Right lobe of liver (tissue), 4 donors: ENCODE data around the gene TNRC18.

Experiments used
- POLR2A ChIP-seq: fragments of 450-650 bp; IDR thresholded peaks from one replicate; pipeline ENCODE4 v1.6.1; 2017; ENCODE audit warnings: antibody characterized with exemption, mild to moderate bottlenecking
- TF ChIP-seq, protein P1 (sequence below), 4 donors: fragments of 200-600 bp in 3 of 4; fragments of 450-650 bp in 1 of 4; IDR thresholded peaks; one replicate each; pipeline versions ENCODE4 v1.5.1 to v1.8.0; 2016 to 2022; ENCODE audit warnings: antibody characterized with exemption in 4 of 4, mild to moderate bottlenecking in 2 of 4
- donor health status: DM: no; HTN: no; CAD: no.
- donor health status: DM: no; HTN: no; CAD: no.
- donor health status: DM: no; HTN: yes; CAD: no.

DNA sequence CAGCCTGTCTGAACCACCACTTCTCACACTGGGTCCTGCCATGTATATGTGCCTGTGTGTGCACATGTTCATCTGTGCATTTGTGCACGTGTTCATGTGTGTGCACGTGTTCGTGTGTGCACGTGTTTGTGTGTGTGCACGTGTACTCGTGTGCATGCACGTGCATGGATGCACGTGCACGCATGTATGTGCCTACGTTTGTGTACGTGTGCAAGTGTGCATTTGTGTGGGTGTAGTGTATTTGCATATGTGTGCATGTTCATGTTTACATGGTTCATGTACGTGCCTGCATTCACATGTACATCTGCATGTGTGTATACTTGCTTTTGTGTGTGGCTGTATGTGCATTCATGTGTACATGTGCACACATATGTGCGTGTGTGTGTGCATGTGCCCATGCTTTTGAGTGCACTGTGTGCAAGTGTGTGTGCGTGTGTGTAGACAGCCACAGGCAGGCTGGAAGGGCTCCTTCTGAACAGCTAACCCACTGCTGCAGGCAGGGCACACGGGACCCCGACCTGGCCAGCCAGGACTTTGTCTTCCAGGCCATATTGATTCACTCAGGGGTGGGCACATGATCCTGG lies 112.7 kb downstream of the TNRC18 start:
- TF ChIP-seq POLR2A = no peak
- TF ChIP-seq, protein P1, sequence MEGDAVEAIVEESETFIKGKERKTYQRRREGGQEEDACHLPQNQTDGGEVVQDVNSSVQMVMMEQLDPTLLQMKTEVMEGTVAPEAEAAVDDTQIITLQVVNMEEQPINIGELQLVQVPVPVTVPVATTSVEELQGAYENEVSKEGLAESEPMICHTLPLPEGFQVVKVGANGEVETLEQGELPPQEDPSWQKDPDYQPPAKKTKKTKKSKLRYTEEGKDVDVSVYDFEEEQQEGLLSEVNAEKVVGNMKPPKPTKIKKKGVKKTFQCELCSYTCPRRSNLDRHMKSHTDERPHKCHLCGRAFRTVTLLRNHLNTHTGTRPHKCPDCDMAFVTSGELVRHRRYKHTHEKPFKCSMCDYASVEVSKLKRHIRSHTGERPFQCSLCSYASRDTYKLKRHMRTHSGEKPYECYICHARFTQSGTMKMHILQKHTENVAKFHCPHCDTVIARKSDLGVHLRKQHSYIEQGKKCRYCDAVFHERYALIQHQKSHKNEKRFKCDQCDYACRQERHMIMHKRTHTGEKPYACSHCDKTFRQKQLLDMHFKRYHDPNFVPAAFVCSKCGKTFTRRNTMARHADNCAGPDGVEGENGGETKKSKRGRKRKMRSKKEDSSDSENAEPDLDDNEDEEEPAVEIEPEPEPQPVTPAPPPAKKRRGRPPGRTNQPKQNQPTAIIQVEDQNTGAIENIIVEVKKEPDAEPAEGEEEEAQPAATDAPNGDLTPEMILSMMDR (IDR thresholded peaks at IDR 0.05) = no peak
